ENCODE measurements around the gene ANKRD53.

- TF ChIP-seq POLR2A (IDR thresholded peaks at IDR 0.05) (no peak), CTCF (IDR thresholded peaks at IDR 0.05) (no peak)
Observed at GRCh38 chr2:70959851-70960832, 18.3 kb upstream of the ANKRD53 start.

Data from esophagus squamous epithelium (tissue), 4 donors.